NCI-H82 treated with DMSO at 0.1 percent for 48 hours (cell line): ENCODE measurements around the gene PLB1.

Experiments
- DNase-seq: peaks from one replicate; lab custom pipeline; 2025; ENCODE audit not compliant: unreplicated experiment; lab: John Stamatoyannopoulos, UW

Gene PLB1

DNA sequence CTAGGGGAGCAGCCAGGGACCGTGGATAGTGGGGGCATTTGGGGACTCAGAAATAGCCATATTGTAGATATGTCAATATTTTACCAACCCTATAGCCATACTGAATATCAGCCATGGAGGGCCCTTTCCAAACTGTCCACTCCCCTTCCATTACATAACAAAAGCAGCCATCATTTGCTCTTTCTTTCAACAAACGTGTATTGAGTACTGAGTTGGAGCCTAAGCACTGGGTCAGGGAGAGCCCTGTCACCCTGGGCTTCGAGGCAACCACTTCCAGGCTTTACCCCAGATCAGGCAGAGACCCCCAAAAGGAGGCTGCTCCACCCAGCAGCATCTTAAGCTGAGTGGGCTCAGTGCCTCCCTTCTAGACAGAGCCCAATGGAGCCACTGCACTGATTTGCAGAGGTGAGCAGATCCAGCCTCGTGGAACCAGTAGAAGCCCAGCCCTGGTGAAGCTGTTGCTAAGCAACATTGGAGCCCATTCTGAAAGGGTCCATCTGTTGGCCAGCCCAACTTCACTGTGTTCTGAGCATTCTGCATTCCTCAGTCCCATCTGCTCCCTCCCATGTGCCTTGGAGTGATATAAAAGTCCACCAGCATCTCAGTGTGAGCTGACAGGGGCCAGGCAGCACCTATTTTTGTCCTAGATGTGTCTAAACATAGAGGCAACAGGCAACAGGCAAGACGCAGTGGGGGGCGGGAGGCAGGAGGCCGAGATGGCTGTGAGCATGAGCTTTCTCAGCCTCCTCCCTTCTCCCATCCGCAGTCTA, 112.1 kb downstream of the PLB1 start:
- no peak for DNase-seq

DNA sequence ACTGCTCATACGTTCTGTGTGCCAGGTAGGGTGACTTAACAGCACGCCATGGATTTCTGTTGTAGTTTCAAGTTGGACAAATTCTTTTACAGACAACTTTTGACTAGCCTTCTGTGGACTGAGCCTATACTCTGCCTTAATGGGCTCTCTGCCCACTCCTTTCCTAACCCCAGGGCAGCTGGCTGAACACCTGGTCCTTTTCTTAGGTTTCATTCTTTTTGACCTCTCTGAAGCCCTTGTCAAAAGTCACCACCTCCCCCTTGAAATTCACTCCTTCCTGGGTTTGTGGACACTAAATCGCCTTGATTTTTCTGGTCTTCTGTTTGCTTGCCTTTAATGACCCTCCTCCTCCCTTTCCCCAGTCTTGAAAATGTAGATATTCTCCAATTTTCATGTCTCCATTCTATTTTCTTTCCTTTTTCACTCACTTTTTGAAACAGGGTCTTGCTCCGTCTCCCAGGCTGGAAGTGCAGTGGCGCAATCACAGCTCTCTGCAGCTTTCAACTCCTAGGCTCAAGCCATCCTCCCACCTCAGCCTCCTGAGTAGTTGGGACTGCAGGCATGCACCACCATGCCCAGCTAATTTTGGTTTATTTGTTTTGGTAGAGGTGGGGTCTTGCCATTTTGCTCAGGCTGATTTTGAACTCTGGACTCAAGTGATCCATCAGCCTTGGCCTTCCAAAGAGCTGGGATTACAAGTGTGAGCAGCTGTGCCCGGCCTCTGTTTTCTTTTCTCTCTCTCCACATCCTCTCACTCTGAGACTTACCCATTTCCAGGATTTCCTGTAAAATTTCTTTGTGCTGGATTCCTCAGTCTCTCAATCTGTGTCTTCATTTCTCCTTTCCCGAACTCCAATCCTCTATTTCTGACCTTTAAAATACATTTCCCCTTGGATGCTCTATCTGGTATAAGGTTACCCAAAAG, 112.9 kb downstream of the PLB1 start:
- no peak for DNase-seq

DNA sequence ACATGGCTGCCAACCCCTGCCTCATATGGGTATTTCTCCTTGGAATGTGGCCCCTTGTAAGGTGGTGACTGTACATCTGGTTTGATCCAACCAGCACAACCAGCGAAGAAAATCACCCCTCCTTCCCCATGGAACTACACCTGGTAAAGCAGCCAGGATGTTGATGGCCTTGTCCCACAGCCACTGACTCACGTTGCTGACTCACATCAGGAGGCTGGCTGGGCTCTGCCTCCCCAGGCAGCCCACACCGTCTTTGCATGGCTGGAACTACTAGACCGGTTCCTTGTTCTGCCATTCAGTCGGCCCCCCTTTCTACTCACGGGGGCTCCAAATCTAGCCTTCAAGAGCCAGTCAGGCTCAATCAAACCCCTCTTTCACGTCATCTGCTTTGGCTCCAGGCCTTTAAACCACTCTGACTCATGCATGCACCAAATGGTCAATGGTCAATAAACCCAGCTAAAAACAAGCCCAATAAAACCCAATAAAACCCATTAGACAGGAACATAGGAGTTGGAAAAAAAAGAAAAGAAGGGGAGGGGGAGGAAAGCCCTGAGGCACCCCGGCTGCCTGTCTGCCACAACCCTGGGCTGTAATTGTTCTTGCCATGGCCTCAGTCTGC, 114.8 kb downstream of the PLB1 start:
- no peak for DNase-seq

DNA sequence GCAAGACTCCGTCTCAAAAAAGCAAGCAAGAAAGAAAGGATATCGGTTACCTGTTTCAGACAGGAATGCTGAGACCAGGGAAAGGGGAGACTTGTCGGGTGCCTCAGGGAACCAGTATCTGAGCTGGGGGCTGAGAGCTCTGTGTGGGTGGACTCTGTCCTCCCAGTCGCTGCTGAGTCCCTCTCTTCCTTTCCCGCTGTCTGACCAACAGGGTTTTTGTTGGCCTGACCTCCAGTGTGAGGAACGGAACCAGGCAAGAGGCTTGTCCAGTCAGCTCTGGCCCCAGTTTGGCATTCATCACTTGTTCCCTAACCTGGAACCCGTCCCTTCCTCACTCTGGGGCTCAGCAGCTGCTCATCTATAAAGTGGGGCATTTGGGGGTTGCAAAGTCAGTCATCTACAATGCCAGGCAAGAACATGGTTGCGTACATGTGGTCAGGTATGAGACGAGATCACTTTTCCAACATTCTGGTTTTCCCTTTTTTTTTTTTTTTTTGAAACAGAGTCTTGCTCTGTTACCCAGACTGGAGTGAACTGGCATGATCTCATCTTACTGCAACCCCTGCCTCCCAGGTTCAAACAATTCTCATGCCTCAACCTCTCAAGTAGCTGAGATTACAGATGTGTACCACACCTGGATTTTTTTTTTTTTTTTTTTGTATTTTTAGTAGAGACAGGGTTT, 116.4 kb downstream of the PLB1 start:
- no peak for DNase-seq

DNA sequence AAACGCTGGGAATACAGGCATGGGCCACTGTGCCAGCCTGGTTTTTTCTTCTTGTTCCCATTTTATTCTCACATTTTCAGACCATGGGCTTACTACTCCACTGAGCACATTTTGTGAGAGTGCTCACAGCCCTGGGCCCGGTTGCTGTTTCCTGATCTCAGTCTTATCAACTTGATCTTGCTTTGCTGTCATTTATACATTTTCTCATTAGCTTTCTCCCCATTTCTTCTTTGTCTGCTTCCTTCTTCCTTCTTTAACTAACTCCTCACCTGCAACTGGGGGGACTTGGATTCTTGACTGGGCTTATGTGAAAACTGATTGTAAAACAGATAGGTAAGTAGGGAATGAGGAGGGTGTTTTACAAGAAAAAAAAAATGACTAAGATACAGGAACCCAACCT, 117.3 kb downstream of the PLB1 start:
- no peak for DNase-seq

DNA sequence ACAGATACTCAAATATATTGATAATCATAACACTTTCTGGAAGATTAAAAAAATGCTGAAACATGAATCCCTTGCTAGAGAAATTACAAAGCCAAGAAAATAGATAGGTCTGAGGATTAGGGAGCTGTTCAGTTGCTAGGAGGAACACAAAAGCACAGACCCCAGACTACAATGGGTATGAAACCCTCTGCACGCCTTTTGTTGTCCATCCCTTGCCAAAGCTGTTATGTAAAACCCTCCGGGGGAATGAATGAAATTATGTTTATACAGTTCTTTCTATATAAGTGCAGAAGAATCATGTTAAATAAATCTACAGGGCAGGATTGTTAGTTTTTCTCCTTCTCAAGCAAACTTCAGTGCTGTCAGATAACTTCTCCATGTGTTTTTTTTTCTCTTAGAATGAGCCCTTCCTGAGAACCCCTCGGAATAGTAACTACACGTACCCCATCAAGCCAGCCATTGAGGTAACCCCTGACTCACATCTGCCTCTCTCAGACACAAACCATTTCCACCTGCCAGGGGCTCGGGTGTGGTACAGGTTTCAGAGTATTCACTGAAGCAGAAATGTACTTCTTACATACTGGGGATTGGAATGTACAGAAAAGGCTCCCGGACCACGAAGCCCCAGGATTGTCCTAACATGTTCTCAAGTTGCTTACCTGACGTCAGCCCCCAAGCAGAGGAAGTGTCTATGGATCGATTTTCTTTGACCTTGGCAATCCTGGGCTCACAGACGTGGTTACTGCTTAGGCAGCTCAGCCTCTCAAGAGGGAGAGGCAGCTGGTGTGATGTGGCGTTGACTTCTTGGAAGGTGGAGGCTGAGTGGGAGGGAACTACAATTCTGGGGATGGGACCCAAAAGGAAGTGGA, 118.0 kb downstream of the PLB1 start:
- no peak for DNase-seq

DNA sequence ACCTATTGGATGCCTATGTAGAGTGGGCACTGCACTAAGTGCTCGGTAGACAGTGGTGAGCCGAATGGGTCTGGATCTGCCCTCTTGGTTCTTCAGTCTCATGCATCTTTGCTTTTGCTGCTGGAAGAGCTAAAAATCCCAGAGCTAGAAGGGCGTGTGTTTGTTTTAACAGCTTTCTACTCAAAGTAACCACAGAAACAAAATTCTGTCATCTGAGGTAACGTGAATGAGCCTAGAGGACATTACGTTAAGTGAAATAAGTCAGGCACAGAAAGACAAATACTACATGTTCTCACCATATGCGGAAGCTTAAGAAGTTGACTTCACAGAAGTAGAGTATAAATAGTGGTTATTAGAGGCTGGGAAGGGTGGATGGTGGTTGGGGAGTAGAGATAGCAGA, 119.8 kb downstream of the PLB1 start:
- no peak for DNase-seq

DNA sequence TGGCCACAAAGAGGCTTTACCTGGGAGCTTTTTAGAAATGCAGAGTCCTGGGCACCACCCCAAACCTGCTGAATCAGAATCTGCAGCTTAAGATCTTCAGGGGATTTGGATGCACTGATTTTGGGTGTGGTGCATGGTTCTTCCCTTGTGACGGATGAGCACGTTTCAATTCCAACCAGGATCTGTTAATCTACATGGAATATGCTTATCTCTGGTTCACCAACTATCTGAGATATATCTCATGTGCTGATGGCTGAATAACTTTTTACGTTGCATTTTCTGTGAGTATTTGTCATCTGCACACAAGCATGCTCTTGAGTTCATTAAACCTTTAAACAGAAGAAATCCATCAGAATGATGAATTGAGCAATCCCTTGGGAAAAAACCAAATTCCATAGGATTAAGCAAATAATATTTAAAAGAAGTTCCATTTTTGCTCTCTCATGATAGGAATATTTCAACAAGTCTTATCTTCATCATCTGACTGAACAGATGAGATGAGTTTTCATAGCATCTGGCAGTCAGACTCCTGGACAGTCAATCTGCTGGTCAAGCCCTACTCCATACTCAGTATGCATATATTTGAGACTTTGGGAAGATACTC, 120.6 kb downstream of the PLB1 start:
- DNase-seq = no peak

DNA sequence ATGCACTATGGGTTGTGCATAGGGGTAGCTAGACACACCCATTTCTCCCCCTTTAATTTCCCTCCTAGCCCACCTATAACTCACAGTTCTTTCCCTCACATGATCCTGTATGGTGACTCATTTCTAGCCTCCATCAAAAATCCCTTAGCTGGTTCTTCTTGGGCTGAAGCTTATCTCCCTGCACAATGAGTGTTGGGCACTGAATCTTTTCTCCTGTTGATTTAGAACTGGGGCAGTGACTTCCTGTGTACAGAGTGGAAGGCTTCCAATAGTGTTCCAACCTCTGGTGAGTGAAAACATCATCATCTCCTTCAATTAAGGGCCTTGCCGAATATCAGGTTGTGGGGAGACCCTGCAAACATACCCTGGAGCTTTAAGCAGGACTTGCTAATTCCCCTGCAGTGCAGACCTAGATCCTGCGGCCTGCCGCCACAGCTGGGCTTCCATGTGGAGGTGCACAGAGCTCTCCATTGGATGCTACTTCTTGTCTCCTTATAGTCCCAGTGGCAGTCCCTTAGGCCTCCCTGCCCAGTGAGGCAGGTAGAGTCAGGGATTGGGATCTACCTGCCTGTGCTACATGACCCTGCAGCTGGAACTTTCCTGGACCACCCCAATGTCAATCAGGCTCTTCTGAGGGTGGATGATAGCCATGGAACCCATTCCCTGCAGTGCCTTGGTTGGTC, 121.8 kb downstream of the PLB1 start:
- DNase-seq = no peak

DNA sequence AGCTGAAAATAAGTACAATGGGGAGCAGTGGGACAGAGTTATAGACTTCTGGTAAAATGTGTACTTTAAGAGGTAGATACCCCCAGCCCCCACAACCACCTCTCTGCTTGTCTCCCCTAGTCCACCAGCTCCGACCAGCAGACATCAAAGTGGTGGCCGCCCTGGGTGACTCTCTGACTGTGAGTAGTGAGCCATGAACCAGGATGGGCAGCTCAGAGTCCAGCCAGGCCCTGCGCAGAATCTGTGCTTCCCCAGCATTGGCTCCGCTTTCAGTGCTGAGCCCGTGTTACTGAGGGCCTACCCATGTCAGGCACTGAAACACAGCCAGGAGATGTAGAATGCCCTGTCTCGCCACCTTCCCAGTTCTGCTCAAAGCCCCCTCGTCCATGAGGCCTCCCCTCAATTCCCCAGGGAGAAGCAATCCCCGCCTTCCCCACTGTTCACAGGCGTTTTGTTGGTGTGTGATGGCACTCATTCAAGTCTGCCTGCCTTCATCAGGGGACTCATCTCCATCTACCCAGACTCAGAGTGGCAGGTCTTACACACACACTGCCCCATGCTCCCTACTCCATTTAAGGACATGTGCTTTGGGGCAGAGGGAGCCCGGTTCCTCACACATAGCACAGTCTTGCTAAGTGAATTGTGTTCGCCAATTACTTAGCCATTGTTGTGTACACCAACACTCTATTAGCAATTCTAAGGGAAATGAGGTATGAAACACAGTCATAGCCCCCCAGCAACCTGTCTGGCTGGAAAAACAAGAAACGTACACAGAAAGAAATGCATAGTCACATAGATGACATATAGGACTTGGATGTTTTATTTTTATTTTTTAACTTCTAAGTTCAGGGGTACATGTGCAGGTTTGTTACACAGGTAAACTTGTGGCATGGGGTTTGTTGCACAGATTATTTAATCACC, 122.6 kb downstream of the PLB1 start:
- DNase-seq = no peak

DNA sequence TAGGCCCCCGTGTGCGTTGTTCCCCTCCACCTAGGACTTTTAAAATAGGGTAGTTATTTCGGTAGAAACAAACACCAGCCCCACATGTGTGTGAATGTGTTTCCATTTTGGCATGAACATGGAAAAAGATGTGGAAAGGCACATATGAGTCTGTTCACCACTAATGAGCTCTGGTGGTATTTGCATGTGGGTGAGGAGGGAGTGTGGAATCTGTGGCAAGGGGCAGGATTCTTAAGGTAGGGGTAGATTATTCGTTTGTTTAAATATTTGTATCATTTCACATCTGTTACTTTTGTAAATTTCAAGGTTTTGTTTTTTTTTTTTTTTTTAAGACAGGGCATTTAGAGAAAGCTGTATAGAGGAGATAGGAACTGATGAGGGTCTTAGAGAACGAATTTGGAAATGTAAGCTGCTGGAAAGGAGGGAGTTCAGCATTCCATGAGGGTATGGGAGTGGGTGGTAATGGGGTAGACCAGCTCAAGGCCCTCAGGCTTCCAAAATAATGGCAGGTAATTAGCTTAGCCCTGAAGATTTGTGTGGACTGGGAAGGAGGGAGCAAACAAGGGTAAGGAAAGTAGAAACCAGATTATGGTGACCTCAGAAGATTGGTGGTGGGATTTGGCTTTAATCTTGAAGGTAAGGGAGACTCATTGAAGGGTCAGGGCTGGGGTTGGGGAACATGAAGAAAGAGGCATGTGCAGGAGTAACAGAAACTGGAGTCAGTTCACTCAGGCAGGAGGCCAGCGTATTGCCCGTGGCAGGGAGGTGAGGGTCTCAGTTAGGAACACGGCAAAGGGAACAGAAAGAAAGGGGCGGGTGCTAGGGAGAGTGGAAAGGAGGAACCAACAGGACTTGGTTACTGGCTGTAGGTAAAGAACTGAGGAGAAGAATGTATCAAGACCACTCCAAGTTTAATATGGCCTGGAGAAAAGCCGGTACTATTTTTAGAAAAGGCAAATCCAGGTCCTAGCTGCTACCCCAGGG, 123.6 kb downstream of the PLB1 start:
- peak; percentile 14 for DNase-seq

DNA sequence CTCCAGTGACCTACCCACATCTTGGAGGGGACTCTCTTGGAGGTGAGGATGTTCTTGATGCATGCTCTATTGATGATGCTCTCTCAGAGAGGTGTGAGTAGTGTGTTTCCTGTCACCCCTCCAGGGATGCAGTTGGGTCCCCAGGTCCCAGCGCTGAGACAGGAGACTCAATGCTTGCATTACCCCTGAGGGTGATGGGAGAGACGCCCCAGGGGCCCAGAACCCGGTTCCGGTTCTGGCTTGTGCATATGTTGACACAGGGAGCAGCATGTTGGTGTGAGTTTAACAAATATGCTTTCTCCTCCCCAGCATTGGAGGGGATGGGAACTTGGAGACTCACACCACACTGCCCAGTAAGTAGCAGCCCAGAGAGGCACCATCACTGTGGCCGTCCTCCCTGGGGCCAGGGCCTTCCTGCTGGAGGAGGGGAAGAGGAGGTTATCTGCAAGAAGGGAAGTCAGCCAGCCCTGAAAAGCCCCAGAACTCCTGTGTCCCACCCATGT, 124.5 kb downstream of the PLB1 start:
- DNase-seq = no peak

DNA sequence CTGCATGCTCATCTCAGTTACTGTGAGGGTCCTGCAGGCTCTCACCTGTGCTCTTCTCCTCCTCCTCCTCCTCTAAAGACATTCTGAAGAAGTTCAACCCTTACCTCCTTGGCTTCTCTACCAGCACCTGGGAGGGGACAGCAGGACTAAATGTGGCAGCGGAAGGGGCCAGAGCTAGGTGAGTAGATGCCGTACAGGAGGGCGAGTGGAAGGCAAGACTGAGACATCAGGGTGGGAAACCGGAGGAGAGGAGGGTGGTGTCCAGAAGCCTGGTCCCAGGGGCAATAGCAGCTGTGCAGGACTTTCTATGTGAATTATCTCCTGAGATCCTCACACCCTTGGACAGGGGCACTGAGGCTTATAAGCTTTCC, 124.9 kb downstream of the PLB1 start:
- no peak for DNase-seq

DNA sequence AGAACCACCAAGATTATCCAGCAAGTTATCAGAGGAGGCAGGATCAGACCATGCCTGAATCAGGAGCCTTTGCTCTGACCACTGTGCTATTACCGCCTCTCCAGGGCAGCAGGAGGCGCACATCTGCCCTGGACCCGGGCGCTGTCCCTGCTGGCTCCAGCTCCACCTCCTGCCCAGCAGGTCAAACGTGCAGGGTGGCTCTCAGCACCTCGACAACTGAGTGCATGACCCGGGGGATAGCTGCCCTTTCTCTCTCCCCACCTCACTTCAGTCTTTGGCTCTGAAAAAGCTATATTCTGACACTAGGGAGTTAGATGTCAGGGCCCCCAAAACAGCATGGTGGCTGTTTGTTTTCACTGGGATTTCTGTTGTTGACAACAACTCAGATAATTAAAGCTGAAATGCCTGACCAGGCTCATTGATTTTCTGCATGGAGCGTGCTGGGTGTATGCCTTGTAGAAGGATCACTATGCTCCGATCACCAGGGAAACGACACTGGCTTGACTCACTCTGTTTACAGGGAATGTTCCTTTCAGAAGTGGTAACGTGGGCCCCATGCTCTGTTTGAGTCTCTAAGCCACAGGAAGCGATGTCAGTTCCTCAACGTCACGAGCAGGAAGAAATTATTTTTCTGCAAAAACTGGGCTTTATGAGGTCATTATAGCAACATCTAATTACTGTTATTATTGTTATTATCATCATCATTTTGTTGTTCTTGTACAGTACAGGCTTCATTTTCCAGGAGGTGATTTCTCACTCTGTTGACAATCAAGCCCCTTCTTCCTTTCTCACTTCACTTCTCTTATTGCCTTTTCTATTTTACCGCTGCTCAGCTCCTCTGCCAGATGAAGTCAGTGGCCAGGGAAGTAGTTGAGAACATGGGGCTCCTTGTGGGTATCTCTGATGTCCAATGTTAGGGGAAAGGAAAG, 125.6 kb downstream of the PLB1 start:
- DNase-seq = no peak

DNA sequence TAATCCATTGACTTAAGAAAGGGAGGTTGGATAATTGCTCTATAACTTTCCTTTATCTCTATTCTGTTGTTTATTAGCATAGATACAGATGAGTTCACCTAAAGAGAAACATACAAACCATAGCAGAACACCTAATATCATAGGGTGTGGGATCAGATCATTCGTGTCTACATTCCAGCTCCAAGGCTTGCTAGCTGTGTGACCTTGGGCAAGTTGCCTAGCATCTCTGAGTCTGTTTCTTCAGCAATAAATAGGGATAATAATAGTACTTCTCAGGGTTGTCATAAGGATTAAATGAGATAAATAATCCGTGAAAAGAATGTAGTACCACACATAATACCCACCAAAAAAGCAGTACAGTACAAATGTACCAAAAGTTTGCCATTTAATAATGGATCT, 126.2 kb downstream of the PLB1 start:
- DNase-seq = no peak
